ENCODE results near the gene LATS1.
"Not testable (repeated sequence)": the region's sequence is repeated elsewhere in the genome, so short reads cannot be mapped to it uniquely, and the experiment has no call there.

LATS1 gene

DNA sequence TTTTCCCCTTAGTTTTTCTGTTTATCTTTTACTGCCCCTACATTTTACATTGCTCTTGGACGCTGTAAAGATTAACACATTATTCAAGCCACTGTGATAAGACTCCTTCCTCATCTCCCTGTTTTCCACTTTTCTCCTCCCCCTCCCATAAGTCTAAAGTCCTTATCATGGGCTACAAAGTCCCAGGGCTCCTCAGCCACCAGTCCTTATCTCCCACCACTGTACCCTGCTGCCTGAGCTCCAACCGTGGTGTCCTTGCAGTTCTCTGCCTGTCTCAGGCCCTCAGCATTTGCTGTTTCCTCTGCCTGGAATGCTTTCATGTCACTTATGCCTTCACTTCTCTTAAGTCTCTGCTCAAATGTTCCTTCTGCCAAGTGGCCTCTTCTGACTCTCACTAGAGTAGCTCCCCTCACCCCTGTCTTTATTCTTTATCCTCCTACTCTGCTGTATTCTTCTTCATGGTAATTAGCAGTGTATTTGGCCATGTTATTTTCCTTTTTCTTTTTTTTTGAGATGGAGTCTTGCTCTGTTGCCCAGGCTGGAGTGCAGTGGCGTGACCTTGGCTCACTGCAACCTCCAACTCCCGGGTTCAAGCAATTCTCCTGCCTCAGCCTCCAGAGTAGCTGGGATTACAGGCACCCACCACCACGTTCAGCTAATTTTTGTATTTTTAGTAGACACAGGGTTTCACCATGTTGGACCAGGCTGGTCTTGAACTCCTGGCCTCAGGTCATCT, 10.8 kb upstream of the LATS1 start:
- no peak for DNase-seq

DNA sequence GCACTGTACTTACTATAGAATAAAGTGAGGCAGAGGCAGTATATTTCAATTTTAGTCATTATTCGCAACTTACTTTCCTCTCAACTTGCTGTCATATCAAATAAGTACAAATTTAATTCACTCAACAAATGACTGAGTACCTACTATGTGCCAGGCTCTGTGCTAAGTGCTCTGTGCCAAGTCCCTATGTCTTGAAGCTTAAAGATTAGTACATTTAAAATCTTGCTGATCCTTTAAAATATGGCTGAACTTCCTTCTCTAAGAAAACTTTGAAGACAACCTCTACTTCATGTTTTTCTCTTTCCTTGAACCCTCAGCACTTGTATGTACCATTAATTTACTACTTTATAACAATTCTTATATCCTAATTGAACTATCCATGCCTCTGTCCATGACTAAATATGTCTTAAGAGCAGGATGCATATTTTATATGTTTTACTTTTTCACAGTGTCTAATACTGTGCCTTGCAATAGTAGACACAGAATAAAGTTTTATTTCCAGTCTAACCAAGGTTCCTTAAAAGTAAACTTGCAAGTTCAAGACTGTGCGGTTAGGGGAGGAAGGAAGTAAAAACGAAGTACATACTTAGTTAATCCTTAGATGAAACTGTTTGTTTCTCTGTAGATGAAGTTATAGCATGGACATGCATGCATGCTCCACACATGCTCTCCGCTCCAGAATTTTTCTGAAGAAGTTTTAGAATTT, 10.0 kb upstream of the LATS1 start:
- no peak for DNase-seq

DNA sequence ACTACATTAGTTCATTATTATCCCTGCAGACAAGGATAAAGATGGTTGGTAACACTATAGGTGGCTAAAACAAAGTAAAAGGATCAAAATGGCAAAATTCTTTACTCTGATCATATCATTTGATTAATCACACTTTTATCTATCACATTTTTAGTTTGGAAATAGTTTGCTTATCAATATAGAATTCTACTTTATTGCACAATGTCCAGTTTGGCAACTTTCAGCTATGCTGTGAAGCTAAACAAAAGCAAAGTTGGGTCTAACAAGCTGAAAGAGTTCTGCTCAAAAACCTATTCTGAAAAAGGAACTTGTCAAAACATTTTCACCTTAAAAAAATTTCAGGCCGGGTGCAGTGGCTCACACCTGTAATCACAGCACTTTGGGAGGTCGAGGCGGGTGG, 7.9 kb upstream of the LATS1 start:
- DNase-seq: no peak

DNA sequence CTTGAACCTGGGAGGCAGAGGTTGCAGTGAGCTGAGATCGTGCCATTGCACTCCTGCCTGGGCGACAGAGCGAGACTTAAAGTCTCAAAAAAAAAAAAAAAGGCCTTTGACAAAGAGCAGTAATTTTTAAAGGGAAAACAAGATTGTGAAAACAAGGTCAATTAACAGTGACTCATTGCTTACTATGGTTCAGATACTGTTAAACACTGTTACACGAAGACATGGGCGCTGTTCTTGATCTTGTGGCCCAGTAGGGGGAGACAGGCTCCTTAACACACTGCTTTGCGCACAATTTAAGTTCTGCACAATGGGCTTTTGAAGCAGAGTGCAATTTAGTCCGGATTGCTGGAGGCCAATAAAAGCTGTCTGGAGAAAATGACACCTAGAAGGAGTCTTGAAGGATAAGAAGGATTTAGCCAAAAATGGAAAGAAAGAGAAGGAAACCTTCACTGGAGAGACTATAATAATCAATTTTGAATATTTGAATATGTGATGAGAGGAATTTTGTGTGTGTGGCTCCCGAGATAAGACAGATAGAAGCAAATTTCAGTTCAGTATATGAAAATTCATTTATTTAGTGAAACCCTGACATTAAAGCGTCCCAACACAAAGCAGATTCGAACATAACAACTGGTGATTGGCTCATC, 6.0 kb upstream of the LATS1 start:
- no peak for DNase-seq

DNA sequence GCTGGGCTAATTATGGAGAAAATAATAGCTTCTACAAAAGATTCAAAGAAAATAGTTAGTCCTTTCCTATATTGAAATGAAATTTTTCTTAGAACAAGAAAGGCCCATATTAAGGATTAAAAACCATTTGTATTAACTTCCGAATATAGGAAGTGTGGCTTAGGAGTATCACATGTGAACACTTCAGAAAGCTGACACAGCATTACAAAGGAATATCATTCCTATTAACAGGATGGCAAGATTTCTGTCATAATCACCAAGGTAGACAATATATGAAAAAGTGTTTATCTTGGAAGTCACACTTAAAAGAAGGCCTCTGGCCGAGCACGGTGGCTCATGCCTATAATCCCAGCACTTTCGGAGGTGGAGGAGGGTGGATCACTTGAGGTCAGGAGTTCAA, 5.4 kb upstream of the LATS1 start:
- no peak for DNase-seq

DNA sequence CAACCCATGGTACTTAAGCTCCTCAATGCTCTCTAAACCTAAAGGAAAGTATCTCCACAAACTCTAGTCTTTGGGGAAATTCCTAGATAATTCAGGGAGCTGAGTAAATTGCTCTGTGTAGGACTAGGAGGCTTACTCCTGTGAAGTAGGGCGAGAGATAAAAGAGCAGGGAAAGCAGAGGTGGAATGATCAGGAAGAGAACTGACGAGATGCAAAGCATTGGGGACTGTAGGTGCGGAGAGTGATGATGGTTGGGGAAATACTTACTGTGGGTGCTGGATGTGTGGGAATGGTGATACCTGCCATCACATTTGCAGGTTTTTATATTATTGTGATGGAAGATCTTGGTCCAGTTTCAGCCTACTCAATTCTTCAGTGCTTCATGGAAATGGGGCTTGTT, 1.6 kb upstream of the LATS1 start:
- DNase-seq: no peak

DNA sequence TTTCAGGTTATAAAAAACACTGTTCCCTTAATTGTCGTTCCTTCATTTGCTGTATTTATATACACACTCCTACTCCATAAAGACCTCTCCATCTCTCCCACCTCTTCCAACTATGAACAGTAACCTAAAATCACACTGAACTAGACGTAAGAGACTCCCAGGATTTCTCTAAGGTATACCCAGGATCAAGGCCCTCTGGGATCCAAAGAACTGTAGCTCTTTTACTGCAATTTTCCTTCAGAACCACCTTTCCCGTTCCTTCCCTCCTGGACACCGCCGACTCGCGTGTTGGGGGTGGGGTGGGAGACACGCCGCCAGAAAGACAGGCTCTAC, 680 bp downstream of the LATS1 start:
- DNase-seq: no peak

DNA sequence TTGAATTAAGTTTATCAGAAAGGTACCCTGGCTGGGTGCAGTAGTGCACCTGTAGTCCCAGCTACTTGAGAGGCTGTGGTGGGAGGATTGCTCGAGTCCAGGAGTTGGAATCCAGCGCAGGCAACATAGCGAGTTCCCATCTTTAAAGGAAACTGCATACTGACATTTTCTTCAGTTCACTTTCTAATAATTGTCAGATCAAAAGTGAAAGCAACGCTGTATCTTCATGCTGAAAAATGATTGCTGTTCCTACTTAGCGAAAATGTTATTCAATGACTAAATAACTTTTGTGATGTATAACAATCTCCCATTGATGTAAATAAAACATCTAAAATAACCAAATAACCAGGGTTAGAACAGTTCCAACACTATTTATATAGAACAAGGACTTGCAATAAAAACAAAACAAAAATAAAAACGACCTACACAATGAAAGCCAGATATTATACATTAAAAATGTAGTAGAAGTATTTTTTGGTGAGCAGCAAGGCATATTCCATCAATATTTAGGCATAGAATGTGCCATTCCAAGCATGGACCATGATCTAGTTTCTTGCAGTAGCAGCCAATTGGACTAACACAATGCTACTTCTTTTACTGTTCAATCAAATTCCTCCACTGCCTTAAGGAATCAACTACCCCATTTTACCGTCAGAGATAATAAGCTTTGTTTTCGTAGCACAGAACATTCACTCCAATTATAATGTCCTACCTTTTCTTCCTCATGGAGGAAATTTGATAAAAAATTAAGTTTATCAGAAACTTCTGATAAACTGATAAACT, 1.5 kb downstream of the LATS1 start:
- no peak for DNase-seq

DNA sequence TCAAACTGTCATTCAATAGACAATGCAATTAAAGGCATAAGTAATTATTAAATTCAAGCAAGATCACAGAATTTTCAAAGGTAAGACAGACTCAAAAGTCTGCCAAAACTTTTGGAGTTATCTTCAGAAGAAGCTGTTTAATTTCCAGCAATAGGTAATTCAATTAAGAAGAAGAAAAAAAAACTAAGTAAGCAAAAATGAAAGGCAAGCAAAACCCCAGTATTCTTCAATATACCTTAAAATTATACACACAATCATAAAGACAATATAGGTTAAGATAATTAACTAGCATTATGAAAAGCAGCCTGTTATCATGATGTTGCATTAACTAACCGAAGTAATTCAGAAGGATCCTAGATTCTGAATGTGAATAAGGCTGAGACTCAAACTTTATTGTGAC, 3.5 kb downstream of the LATS1 start:
- no peak for DNase-seq

DNA sequence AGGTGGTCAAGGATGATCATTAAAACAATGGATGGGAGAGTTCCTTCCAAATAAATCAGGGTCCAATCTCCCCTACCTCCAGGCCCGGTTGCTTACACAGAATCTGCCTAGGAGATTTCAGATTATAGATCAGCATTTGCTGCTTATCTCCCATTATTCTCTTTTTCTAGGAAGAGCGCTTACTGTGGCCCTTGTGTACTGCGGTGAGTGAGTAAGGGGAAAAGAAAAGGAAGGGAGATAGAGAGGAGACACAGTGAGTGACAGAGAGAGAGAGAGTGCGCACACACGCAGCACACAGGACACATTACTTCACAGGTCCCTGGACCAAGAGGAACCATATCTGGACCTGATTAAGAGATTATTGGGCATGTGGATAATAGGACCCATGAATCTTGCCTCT, 6.2 kb downstream of the LATS1 start:
- DNase-seq: no peak

DNA sequence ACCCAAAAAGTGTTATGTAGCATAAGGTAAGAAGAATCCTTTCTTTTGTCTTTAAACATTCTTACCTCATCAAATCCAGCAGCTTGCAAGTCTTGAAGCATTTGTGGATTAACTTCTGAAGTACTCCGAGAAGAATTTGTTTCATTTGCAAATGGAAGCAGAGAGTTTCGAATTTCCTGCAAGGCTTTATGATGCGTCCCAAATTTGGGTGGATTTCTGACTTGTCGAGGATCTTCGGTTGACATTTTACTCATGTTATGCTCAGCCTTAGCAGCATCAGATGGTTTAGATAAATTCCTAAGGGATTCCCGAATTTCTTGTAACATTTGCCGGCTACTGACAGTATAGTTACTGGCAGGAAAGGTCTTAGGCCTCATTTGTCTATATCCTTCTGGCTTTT, 16.2 kb downstream of the LATS1 start:
- no peak for DNase-seq

DNA sequence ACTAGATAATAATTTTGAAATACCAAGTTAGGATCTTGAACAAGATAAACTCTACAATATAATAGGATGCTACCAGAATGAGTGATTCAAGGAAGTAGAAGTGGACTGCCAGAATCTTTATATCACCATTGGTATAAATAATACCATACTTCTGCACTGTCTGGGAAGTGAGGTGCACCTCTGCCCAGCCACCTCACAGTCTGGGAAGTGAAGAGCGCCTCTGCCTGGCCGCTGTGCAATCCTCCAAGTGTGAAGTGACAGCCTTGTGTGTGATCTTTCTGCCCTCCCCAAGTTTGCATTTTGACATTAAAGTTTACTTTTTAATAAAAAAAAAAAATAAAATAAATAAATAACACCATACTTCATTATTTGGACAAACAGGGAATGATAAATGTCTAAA, 18.8 kb downstream of the LATS1 start:
- DNase-seq: no peak

DNA sequence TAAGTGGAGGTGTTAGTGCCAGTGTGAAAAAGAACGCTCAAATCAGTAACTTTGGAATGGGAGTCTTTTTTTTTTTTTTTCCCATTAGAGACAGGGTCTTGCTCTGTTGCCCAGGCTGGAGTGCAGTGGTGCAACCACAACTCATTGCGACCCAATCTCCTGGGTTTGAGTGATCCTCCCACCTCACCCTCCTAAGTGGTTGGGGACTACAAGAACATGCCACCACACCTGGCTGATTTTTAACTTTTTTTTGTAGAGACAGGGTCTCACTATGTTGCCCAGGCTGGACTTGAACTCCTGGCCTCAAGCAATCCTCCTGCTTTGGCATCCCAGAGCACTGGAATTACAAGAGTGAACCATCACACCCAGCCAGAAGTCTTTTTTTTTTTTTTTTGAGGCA, 19.7 kb downstream of the LATS1 start:
- no peak for DNase-seq

DNA sequence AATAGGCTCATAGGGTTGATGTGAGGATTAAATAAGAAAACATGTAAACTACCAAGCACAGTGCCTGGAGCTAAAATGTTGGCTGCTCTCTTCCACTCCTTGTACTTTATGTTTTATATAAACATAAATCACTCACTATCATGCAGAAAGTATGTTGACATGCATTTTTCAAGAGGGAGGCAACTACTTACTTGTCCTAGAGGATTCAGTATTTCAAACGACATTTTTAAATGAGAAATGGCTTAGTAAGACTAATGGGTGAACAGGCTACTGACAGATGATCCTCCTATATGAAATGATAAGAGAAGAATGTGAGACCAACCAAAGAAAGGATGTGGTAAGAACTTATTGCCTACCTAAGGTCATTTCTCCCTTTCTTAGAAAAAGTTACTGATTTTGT, 21.0 kb downstream of the LATS1 start:
- DNase-seq: no peak

DNA sequence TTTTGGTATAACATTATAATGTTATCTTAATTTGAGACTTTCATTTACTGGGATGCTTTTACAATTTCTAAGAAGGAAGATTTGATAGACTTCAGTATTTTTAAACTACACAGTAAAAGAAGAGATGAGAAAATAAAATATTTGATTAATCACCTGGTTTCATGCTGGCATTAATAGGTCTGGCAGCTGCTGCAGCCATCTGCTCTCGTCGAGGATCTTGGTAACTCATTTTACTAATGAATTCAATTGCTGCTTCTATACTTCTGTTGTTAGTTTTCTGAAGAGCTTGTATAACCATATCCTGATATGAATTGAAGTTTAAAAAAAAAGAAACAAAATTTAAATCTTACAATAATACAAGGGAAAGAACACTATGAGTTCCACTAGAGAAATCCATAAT, 23.0 kb downstream of the LATS1 start:
- peak; percentile 77 for DNase-seq

DNA sequence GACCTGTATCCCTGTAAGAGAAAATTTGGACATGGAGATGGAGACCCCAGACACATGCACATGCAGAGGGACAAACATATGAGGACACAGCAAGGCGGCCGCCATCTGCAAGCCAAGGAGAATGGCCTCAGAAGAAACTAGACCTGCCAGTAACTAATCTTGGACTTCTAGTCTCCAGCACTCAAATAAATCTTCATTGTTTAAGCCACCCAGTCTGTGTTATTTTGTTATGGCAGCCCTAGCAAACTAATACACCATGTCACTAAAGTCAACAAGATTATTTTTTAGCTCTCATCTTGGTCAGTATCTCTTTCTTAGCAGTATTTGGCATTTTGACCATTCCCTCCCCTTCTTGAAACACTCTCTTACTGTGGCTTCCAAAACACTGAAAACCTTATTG, 26.7 kb downstream of the LATS1 start:
- no peak for DNase-seq

DNA sequence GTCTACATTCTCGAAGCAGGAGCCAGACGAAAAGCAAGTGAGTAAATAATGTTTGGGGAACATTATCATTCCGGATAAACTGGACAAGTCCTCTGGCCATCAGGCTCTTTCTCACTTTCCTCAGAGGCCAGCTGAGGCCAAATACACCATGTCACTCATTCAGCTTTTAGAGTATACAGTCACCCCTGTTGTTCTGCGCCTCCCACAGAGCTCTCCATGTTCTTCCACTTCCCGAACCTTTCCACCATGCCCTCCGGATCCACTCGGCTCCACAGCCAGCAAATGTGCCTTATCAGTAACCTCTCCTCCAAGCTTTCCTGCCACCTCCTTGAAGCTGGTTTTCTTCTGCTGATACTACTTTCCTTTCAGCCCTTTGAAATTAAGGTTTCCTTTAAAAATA, 31.7 kb downstream of the LATS1 start:
- no peak for DNase-seq

DNA sequence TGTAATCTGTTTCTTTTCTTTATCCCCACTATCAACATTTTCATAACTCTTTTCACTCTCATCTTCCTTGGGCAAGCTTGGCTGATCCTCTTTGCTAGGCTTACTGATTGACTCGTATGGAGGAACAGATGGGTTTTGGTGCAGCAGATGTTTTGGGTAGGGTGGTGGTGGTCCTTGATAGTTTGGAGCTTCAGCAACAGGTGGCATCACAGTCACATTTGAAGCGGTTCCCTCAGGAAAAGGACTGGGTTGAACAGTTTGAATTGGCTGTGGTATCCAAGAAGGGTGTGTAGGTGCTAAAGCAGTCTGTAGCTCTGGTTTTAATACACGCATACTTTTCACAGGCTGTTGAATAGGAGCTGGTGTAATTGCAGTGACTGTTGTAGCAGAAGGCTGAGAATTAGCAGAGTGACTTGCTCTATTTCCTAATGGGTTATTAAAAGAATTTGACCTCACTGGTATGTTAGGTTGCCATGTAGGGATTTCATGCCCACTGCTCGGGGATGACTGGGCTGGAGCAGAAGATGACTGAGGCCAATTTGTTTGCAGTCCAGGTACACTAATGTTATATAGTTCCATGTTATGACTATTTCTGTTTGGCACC, 34.5 kb downstream of the LATS1 start:
- peak; percentile 98 for DNase-seq

DNA sequence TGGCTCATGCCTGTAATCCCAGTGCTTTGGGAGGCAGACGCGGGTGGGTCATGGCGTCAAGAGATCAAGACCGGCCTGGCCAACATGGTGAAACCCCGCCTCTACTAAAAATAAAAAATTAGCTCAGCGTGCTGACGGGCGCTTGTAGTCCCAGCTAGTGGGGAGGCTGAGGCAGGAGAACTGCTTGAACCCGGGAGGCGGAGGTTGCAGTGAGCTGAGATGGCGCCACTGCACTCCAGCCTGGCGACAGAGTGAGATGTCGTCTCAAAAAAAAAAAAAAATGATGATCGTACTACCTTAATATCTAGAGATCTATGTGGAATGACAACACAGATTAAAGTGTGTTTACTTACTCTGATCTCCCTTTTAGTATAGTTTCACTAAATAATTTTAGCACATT, 36.1 kb downstream of the LATS1 start:
- DNase-seq: not testable (repeated sequence)

DNA sequence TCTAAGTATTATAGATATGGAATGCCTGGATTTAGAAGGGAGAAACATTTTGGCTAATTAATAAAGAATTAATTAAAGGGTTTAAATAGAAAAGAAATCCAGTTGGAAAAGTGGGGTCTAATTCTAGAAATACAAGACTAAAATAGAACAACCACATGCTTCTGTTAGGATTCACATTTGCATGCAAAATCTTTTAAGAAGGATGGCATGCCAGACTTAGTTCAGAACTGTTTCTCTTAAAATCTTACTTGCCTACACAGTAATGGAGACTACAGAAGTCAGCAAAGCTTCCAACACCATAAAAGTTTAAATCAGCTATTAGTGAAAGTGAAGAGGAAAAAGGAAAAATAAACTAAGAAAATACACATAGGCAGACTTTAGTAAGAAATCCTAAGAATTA, 36.7 kb downstream of the LATS1 start:
- no peak for DNase-seq

DNA sequence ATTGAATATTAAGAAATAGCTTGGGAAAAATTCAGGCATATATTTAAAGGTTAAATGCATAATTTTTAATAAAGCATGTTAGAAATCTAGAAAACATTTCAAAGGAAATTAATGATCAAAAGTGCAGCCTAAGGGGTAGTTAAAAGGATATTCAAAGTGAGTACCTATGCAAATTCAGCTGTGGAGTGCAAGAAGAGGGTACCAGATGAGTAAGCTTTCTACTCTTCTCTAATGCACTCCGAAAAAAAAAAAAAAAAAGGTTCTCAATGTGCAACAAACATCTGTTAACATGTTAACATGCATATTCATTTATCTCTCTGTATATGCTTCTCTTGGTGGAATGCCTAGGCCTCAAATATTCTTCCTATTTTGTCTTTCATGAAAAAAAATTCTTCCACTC, 37.4 kb downstream of the LATS1 start:
- peak; percentile 5 for DNase-seq

DNA sequence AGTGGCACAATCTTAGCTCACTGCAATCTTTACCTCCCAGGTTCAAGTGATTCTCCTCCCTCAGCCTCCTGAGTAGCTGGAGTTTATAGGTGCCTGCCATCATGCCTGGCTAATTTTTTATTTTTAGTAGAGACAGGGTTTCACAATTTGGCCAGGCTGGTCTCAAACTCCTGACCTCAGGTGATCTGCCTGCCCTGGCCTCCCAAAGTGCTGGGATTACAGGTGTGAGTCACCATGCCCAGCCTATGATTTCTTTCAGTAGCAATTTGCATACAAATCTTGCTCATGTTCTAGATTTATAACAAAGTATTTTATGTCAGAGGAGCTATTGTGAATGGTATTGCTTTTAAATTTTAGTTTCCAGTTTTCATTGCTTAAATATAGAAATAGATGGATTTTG, 45.6 kb downstream of the LATS1 start:
- DNase-seq: not testable (repeated sequence)

DNA sequence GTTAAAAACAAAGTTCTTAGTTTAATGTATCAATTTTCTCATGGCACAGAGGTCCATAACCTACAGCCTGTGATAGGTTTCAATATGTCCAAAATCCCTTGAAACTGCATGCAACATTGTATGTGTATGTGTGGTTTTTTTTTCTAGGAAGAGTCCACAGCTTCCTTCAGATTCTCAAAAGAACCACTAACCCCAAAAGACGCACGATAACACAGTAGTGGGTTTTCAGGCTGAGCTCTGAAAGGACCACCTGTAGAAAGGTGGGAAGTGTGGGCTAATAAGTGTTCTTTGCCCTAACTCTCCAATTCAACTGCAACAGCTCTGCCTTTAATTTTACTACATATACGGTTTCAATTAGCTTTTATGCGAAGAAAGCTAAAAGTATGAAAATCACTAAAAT, 57.9 kb downstream of the LATS1 start:
- no peak for DNase-seq
